GM12878 (cell line): ENCODE results near the gene SH3YL1. TPM values are rescaled to one million over a fixed set of nuclear protein-coding genes. Genes with fewer than 3 reads are reported as not detected.

Experiments used
- ATAC-seq: fragments of 200-7000 bp; cut with Tn5 transposase; 3 replicates; pipeline ENCODE4 v1.9.1; 2020; ENCODE audit warnings: mild to moderate bottlenecking, moderate library complexity
- BruUV-seq: library from RNA; stranded (reverse); fragments of 400-500 nt; replicated peaks from 2 replicates; lab custom pipeline; 2021; lab: Mats Ljungman, UMichigan
- CTCF ChIA-PET: fragments of 300-600 bp; sonication (Branson Sonifier 250); formaldehyde crosslinking; extraction: SDS; loops from one replicate; lab custom pipeline; 2021; ENCODE audit warnings: inconsistent platforms; lab: Yijun Ruan, JAX
- POLR2A ChIA-PET: fragments of 350-600 bp; formaldehyde crosslinking; extraction: SDS; loops from one replicate; lab custom pipeline; 2021; ENCODE audit warnings: inconsistent platforms; lab: Charles Lee
- RAD21 ChIA-PET: fragments of 300-600 bp; sonication (Branson Sonifier 250); formaldehyde crosslinking; loops from one replicate; lab custom pipeline; 2023; ENCODE audit warnings: antibody characterized with exemption; ENCODE audit not compliant: unreplicated experiment; lab: Charles Lee
- SMC1A ChIA-PET: fragments of 300-600 bp; sonication (Branson Sonifier 250); formaldehyde crosslinking; loops from one replicate; lab custom pipeline; 2023; ENCODE audit not compliant: unreplicated experiment, uncharacterized antibody; lab: Charles Lee
- DNase-seq: peaks from one replicate; pipeline ENCODE4 v3.0.0-alpha.2; 2011; ENCODE audit warnings: low read depth, low spot score
- FAIRE-seq: peaks from 3 replicates; lab custom pipeline; 2011; peaks lifted over from hg19 to GRCh38; lab: Jason Lieb, UNC
- H2AFZ ChIP-seq: 2 replicates; pipeline ENCODE4 v1.6.0; 2011; ENCODE audit warnings: low read depth, low read length, control low read depth; ENCODE audit not compliant: control insufficient read depth
- H3K27ac ChIP-seq: 2 replicates; pipeline ENCODE4 v1.5.1; 2011; ENCODE audit warnings: control low read depth; ENCODE audit not compliant: control insufficient read depth, insufficient read depth
- H3K27me3 ChIP-seq, 2 experiments: replicated peaks in 1 of 2; 2 replicates each; pipeline versions ENCODE4 v1.6.0 to v1.6.1; 2011; ENCODE audit warnings: low read length in 1 of 2; ENCODE audit not compliant: control insufficient read depth in 2 of 2, insufficient read depth in 2 of 2
- H3K36me3 ChIP-seq, 2 experiments: 2 replicates each; pipeline ENCODE4 v1.5.1; 2011; ENCODE audit warnings: low read length in 1 of 2; ENCODE audit not compliant: control insufficient read depth in 2 of 2, insufficient read depth in 2 of 2
- H3K4me1 ChIP-seq: 2 replicates; pipeline ENCODE4 v1.6.1; 2011; ENCODE audit warnings: mild to moderate bottlenecking, low read length, moderate library complexity, mixed read lengths; ENCODE audit not compliant: control insufficient read depth, insufficient read depth
- H3K4me2 ChIP-seq: 2 replicates; pipeline ENCODE4 v1.6.0; 2011; ENCODE audit warnings: control low read depth; ENCODE audit not compliant: control insufficient read depth, insufficient read depth
- H3K4me3 ChIP-seq: fragments of 200-600 bp; sonication (generic); 2 replicates; pipeline ENCODE4 v1.5.1; 2016
- H3K79me2 ChIP-seq: 2 replicates; pipeline ENCODE4 v1.6.0; 2011; ENCODE audit warnings: low read length; ENCODE audit not compliant: control insufficient read depth, insufficient read depth
- H3K9ac ChIP-seq: 2 replicates; pipeline ENCODE4 v1.8.0; 2011; ENCODE audit warnings: low read length, control low read depth, mixed read lengths; ENCODE audit not compliant: control insufficient read depth, insufficient read depth
- H3K9me3 ChIP-seq: replicated peaks from 3 replicates; pipeline ENCODE4 v1.5.1; 2011; ENCODE audit warnings: mild to moderate bottlenecking, low read length; ENCODE audit not compliant: control insufficient read depth, insufficient read depth
- H4K20me1 ChIP-seq: 2 replicates; pipeline ENCODE4 v1.6.0; 2011; ENCODE audit not compliant: control insufficient read depth, insufficient read depth
- EED ChIP-seq: sonication (generic); IDR thresholded peaks from 2 replicates; pipeline ENCODE4 v1.6.1; 2016; ENCODE audit warnings: antibody characterized with exemption, low read depth
- NRF1 ChIP-seq: conservative IDR thresholded peaks from 2 replicates; pipeline ENCODE4 v1.6.1; 2011; ENCODE audit warnings: mild to moderate bottlenecking, low read depth, low read length, improper control_type of control experiment
- RFX5 ChIP-seq: IDR thresholded peaks from 2 replicates; pipeline ENCODE4 v1.6.1; 2011; ENCODE audit warnings: low read depth, low read length, improper control_type of control experiment
- SMAD5 ChIP-seq: IDR thresholded peaks from 2 replicates; pipeline ENCODE4 v1.6.1; 2016; ENCODE audit warnings: antibody characterized with exemption, low read depth
- WGBS: methylation state at CpG from one replicate; pipeline ENCODE4 v1.1.6; 2016; ENCODE audit warnings: low lambda C conversion rate; ENCODE audit not compliant: insufficient replicate concordance, insufficient coverage; ENCODE audit errors: missing lambda C conversion rate; 5-methylcytosine and 5-hydroxymethylcytosine counted together
- in situ Hi-C: fragments of 300-500 bp; cut with MboI; formaldehyde crosslinking; loops from 9 replicates; pipeline ENCODE4 v1.14.3; 2018; ENCODE audit warnings: mixed read lengths
- intact Hi-C: fragments of 100-400 bp; cut with micrococcal nuclease; formaldehyde crosslinking; loops from one replicate; pipeline ENCODE4 v1.14.2; 2022; ENCODE audit not compliant: unreplicated experiment
- polyA plus RNA-seq, 11 experiments: library from polyadenylated mRNA; depleted of rRNA in 4 of 11; unstranded in 6 of 11; stranded (reverse) in 5 of 11; fragments of >200 nt; fragmentation: Nextera tagmentation in 4 of 11; fragmentation: Illumina TruSeq in 1 of 11; extraction: Ambion mirVana in 4 of 11; extraction: Trizol in 1 of 11; gene quantifications; 1 replicate in 1 of 11; 2 replicates in 10 of 11; pipeline versions ENCODE4 v1.2.1 to v1.2.3, GENCODE V29; 2011 to 2016; ENCODE audit warnings: inconsistent platforms in 2 of 11, missing spikeins in 2 of 11, low read depth in 1 of 11
- total RNA-seq, 4 experiments: library from RNA; depleted of rRNA in 3 of 4; stranded (reverse); fragments of >200 nt in 3 of 4; fragmentation: Illumina TruSeq in 1 of 4; extraction: Trizol in 1 of 4; gene quantifications; 2 replicates each; pipeline versions ENCODE4 v1.2.1 to v1.2.3, GENCODE V29; 2013 to 2021
- TF ChIP-seq, protein P1 (sequence below): fragments of 450-650 bp; IDR thresholded peaks from 2 replicates; pipeline ENCODE4 v1.6.1; 2014; ENCODE audit warnings: mild to moderate bottlenecking
- TF ChIP-seq, protein P2 (sequence below): IDR thresholded peaks from 2 replicates; pipeline ENCODE4 v1.6.1; 2012; ENCODE audit warnings: low read depth, low read length, improper control_type of control experiment
- TF ChIP-seq, protein P3 (sequence below): fragments of 450-650 bp; formaldehyde crosslinking; IDR thresholded peaks from 2 replicates; pipeline ENCODE4 v1.4.0; 2020; ENCODE audit warnings: mild to moderate bottlenecking, moderate library complexity

Gene SH3YL1
- total and polyA plus RNA-seq, 10 of the 15 experiments (the other 5 are each of a cell fraction or from before 2014, with no cell fraction given), result 12.2 to 22.4 (median 17.2) TPM

DNA sequence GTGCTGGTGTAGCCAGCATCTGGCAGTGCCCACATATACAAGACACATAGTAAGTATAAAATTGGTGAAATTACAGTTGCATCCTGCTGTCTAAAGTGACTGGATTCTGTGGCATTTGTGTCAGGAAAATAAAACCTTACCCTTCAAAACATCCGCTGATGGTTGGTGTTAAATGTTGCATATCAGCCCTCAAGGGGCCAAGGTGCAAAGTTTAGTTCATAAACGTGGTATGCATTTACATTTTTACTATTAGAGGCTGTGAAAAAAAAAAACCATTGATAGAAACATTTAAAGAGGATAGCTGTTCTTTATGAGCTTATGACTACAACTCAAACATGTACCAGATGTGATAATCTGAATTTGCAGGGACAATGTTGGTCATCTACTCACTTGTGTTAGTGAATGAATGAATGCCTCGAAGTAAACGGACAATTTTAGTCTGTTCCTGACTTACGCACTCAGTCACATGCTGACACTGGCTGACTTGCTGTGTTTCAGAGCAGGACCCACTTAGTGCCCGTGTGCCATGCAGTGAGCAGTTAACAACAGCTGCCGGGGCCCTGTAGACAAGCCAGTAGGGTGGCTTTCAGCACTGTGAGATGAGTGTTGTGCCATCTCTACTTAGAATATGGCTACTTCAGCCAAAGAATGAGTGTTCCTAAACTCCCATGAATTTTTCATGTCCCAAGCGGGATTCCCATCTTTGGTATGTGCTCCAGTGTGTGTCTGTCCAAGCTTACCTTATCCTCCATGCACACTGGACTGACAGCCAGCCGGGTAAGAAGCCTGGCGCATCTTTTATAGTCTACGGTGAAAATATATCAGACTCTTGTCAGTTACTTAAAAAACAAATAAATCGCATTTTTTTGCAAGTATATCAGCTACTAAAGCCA is 18.8 kb upstream of the SH3YL1 start:
- ChIA-PET POLR2A (no interaction called here), CTCF (interaction anchor here (0.7 to 1.5 kb wide), 4 partner anchors 17 to 68 kb away, joined by 3 to 5 read pairs (median 4); no protein-coding TSS in a partner anchor), RAD21 (no interaction called here), SMC1A (no interaction called here)
- Histone ChIP-seq H3K36me3 (peaks cover 15 to 25% of the 10 kb centered on the region in 2 experiments; a peak in 3 of 4 replicates), H3K4me1 (no peaks in the 10 kb centered on the region), H3K4me2 (no peak overlapping the region), H2AFZ (no peak overlapping the region), H3K4me3 (no peak overlapping the region), H3K79me2 (no peaks in the 10 kb centered on the region), H3K27me3 (no peaks in the 10 kb centered on the region), H3K9ac (no peak overlapping the region), H3K27ac (no peak overlapping the region), H3K9me3 (no peaks in the 10 kb centered on the region), H4K20me1 (no peaks in the 10 kb centered on the region)
- TF ChIP-seq, protein P1, sequence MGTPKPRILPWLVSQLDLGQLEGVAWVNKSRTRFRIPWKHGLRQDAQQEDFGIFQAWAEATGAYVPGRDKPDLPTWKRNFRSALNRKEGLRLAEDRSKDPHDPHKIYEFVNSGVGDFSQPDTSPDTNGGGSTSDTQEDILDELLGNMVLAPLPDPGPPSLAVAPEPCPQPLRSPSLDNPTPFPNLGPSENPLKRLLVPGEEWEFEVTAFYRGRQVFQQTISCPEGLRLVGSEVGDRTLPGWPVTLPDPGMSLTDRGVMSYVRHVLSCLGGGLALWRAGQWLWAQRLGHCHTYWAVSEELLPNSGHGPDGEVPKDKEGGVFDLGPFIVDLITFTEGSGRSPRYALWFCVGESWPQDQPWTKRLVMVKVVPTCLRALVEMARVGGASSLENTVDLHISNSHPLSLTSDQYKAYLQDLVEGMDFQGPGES, result no peak
- no peak for TF ChIP-seq EED
- TF ChIP-seq, protein P2, sequence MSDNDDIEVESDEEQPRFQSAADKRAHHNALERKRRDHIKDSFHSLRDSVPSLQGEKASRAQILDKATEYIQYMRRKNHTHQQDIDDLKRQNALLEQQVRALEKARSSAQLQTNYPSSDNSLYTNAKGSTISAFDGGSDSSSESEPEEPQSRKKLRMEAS, result no peak
- no peak for TF ChIP-seq RFX5
- TF ChIP-seq, protein P3, sequence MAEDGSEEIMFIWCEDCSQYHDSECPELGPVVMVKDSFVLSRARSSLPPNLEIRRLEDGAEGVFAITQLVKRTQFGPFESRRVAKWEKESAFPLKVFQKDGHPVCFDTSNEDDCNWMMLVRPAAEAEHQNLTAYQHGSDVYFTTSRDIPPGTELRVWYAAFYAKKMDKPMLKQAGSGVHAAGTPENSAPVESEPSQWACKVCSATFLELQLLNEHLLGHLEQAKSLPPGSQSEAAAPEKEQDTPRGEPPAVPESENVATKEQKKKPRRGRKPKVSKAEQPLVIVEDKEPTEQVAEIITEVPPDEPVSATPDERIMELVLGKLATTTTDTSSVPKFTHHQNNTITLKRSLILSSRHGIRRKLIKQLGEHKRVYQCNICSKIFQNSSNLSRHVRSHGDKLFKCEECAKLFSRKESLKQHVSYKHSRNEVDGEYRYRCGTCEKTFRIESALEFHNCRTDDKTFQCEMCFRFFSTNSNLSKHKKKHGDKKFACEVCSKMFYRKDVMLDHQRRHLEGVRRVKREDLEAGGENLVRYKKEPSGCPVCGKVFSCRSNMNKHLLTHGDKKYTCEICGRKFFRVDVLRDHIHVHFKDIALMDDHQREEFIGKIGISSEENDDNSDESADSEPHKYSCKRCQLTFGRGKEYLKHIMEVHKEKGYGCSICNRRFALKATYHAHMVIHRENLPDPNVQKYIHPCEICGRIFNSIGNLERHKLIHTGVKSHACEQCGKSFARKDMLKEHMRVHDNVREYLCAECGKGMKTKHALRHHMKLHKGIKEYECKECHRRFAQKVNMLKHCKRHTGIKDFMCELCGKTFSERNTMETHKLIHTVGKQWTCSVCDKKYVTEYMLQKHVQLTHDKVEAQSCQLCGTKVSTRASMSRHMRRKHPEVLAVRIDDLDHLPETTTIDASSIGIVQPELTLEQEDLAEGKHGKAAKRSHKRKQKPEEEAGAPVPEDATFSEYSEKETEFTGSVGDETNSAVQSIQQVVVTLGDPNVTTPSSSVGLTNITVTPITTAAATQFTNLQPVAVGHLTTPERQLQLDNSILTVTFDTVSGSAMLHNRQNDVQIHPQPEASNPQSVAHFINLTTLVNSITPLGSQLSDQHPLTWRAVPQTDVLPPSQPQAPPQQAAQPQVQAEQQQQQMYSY (CRISPR knock-in tag), result no peak
- TF ChIP-seq NRF1, result no peak
- no peak for TF ChIP-seq SMAD5
- in situ Hi-C loops, result no loop called here
- 89% methylated on average over 12 of the region's 12 CpGs for WGBS
- DNase-seq, result no peak
- intact Hi-C loops, result no loop called here
- BruUV-seq, result no TSS peak
- ATAC-seq, result no peak
- no peak for FAIRE-seq
